Liver (tissue), 3 donors: ENCODE measurements around the gene NELFCD.

Source experiments
- CTCF ChIP-seq: fragments of 150-350 bp; IDR thresholded peaks from 2 replicates; pipeline ENCODE4 v1.5.1; 2017; ENCODE audit warnings: improper control_type of control experiment, low read depth, low read length; ENCODE audit not compliant: missing input control
- MAX ChIP-seq: IDR thresholded peaks from 2 replicates; pipeline ENCODE4 v1.6.1; 2016; ENCODE audit warnings: antibody characterized with exemption
- RAD21 ChIP-seq, 2 donors: IDR thresholded peaks; 2 replicates each; pipeline ENCODE4 v1.6.1; 2016; ENCODE audit warnings: antibody characterized with exemption in 2 of 2, mild to moderate bottlenecking in 2 of 2
- REST ChIP-seq: IDR thresholded peaks from 2 replicates; pipeline ENCODE4 v1.6.1; 2016; ENCODE audit warnings: antibody characterized with exemption, mild to moderate bottlenecking
- RXRA ChIP-seq, 2 donors: IDR thresholded peaks; 2 replicates each; pipeline ENCODE4 v1.6.1; 2017 to 2018; ENCODE audit warnings: antibody characterized with exemption in 2 of 2, mild to moderate bottlenecking in 1 of 2
- YY1 ChIP-seq: IDR thresholded peaks from 2 replicates; pipeline ENCODE4 v1.6.1; 2016; ENCODE audit warnings: antibody characterized with exemption, mild to moderate bottlenecking
- ZBTB33 ChIP-seq: IDR thresholded peaks from 2 replicates; pipeline ENCODE4 v1.6.1; 2016; ENCODE audit warnings: antibody characterized with exemption
- donor health status: healthy.
- donor health status: healthy.

GRCh38 chr20:58971429-58971828, 9.6 kb upstream of the NELFCD start:
- TF ChIP-seq CTCF (no peak), RAD21 (IDR thresholded peaks at IDR 0.05) (no peak), YY1 (no peak), REST (no peak), RXRA (IDR thresholded peaks at IDR 0.05) (no peak), ZBTB33 (no peak), MAX (no peak)
